Stimulated activated CD4-positive, alpha-beta T cell treated with anti-CD3 and anti-CD28 coated beads, Interleukin-1b, Interleukin-23, amount 100 ng/mL, for 24 hours (primary cell): ENCODE data around the gene DPAGT1.
"Not testable (repeated sequence)": the region's sequence is repeated elsewhere in the genome, so short reads cannot be mapped to it uniquely, and the experiment has no call there.

Experiments used
- DNase-seq, 4 experiments: peaks; one replicate each; pipeline ENCODE4 v3.0.0-alpha.2; 2020; ENCODE audit warnings: low read depth in 4 of 4, low spot score in 1 of 4

Gene DPAGT1

DNA sequence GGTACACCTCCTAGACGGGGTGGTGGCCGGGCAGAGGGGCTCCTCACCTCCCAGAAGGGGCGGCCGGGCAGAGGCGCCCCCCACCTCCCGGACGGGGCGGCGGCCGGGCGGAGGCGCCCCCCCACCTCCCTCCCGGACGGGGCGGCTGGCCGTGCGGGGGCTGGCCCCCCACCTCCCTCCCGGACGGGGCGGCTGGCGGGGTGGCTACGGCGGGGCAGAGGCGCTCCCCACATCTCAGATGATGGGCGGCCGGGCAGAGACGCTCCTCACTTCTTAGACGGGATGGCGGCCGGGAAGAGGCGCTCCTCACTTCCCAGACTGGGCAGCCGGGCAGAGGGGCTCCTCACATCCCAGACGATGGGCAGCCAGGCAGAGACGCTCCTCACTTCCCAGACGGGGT lies 42.5 kb downstream of the DPAGT1 start:
- not testable (repeated sequence) for DNase-seq

DNA sequence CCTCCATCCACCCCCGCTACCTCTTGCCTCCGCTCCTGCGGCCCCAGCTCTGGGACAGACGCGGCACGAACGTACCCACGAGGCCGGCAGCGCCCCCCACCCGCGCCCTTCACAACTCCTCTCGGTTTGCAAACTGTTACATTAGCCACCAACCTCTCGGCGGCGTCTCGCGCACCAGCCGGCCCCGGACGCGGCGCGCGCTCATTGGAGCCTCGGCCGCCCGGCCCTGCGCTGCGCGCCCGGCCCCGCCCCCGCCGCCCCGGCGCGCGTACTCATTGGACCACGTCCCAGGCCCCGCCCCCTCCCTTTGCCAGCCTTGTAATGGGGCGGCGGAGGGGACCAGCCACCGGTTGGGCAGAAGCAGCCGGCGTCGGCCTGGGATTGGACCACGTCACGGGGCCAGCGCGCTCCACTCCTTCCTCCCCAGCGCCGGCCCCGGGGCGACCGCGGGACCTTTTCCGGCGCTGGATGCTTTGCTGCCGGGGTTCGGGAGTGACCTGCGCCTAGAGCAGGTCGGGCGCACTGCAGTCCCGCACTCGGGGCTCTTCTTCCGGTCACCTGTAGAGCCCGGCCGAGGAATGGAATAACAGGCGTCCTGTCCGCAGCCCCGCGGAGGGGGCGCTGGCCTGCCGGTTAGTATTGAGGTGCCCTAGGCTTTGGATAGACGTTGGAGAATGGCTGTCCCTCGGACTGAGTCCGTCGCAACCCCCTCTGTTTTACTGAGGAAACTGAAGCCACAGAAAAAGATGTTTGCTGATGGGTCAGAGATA lies 44.5 kb downstream of the DPAGT1 start, which contains the start of gene HYOU1:
HYOU1 (minus strand) TSS at position 206 of the 770 bp plus-strand sequence. CDS start 1,045 bp downstream, outside the sequence.
- peak; percentile 98 to 100 (median 98) for DNase-seq

DNA sequence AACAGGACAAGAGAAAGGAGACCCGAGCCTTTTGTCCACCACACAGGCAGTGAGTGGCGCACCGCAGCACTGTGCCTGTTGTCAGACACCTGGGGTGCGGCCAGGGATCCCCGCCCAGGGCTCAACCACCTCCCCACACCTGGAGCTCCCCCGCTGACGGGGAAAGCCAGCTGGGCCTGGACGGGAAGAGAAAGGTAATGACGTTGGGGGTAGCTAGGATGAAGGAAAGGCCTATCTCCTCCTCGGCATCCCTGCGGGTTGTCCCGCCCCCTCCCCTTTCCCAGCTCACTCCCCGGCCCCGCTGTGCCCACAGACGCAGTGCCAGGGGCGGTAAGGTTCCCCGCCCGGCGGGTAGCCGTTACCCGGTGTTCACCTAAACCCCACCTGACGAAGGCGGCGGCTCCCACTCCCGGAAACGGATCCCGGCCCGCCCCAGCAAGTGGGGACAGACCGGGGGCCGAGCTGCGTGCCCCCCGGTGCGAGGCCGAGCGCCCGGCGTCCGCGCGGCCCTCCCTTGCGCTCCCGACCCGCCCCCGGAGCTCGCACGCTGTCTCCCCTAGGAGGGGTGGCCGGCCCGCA lies 45.1 kb downstream of the DPAGT1 start:
- peak in 2 of 4 experiments; percentile 19 to 21 for DNase-seq

DNA sequence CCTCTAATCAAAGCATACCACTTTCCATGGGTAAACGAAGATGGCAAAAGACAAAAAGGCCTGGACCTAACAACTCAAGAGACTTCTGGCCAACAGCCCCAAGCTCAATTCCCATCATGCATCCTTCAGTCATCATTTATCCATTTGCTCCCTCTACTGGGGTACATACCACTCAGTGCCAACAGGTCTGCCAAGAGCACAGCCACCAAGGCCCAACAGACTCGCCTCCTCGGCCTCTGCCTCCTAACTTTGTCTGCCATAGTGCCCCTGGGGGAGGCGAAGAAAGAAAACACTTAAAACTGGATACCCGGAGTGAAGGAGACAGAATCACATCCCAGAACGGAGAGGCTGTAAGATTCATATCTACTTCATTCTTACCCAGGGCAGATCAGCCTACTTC lies 45.8 kb downstream of the DPAGT1 start:
- no peak for DNase-seq

DNA sequence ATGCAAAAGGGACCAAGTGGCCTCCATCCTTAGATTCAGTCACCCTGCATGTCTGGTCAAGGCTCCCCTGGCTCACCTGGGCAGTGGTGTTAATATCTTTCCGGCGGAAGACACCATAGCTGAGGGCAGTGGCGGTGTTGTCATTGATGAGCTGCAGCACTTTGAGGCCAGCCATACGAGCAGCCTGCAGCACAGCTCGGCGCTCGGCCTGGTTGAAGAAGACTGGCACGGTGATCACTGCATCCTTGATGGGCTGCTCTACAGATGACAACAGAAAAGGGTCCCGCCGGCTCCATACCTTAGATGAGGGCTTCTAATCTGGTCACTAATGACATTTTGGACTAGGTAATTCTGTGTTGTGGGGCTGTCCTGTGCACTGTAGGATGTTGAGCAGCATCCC lies 47.2 kb downstream of the DPAGT1 start:
- no peak for DNase-seq

DNA sequence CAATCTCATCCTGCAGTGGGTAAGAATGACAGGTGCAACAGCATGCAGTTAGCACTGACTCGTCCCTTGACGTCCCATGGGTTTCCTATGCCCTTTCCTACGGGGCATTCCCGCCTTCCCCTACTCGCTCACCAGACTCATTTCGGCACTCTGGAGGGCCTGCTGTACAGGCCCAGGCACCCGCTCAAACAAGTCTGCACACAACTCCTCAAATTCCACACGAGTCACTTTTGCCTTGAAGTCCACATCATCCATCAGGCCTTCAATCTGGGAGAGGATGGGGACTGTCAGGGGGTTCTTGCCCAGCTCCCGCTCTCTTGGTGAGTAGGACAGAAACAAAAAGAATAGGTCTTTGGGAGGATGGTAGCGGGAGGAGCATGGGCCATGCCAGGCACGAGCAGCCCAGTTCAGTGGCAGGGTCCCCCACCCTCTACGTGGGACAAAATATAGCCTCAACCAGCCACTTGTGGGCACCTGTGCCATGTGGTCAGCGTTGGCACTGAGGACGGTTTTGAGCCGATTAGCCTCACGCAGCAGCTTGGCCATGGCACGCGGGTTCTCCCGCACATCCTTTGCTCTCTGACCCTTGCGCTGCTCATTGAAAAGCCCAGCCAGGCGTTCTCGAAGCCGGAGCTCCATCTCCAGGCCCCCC lies 49.4 kb downstream of the DPAGT1 start:
- DNase-seq: no peak

DNA sequence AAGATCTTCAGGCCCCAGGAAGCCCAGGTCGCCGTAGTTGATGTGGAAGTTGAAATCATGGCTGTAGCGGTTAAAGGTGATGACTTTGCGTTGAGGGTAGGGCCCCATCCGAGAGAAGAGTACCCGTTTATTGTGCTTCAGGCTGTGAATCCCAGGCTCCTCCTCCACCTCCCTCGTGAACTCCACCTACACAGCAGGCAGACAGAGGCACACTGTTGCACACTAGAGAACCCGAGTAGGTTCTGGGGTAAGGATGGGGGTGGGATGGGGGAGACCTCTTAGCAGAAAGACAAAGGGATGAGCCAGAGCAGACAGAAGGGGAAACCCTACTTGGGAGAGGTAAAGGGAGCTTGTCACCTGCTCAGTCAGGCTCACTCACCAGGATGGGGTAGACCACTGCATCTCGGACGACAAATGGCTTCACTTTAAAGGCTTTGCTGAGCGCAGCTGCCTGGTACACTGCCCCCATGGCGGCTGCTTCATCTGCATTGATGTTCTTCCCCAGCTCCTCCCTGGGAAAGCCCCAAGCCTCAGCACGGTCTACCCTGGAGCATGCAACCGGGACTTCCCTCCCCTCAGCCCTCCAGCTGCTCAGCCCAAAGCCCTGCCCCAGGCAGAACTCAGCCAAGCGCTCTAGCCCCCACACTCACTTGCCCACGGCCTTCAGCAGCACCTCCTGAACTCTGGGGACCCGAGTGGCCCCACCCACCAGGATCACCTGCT lies 50.1 kb downstream of the DPAGT1 start:
- no peak for DNase-seq

DNA sequence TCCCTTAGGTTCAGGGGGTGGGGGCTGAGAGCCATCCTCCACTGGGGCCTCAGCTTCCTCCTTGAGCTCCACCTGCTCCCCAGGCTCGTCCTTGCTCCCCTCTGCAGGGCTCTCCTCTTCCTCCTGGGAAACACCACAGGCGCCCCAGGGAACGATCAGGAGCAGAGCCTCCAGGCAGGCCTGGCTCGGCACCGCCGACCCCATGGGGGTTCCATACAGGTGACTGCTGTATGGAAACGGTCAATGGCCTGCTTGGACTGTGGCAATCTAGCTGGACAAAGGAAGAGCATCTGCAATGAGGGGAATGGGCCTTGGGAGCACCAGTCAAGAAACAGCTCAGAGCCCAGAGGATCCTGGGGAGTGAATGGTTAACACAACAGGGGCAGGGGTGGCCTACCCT lies 52.6 kb downstream of the DPAGT1 start:
- no peak for DNase-seq

DNA sequence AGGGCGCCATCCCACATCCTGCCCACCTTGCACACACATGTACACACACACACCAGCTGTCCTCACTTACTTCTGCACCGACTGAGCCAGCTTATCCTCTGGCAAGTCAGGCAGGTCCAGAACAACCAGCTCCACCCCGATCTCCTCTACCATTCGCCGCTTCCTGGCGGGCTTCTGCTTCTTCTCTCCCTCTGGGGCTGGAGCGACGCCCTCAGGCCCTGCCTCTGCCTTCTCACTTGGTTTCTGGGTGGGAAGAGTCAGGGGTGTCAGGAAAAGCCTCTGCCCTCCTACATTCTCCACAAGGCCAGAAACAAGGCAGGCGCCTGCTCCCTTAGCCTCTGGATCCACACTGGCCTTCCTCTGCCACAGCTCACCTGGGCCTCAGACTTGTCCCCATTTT lies 53.0 kb downstream of the DPAGT1 start:
- no peak for DNase-seq

DNA sequence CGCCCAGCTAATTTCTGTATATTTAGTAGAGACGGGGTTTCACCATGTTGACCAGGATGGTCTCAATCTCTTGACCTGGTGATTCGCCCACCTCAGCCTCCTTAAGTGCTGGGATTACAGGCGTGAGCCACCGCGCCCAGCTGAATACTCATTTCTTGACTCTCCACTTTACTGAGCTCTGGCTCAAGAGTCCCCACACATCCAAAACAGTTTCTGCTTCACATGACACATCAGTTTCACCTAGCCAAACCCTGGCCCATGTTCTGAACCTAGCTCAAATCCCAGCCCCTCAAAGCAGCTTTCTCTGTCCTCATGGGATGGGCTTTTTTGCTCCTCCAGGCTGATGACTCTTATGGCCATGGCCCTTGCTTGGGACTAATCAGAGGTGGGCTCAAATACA lies 54.4 kb downstream of the DPAGT1 start:
- no peak for DNase-seq
